ENCODE data around the gene DCDC2C. TPM values are rescaled to one million over a fixed set of nuclear protein-coding genes. Genes with fewer than 3 reads are reported as not detected.

DCDC2C gene
- polyA plus RNA-seq, 1 donor from 2014 or later: not detected

DNA sequence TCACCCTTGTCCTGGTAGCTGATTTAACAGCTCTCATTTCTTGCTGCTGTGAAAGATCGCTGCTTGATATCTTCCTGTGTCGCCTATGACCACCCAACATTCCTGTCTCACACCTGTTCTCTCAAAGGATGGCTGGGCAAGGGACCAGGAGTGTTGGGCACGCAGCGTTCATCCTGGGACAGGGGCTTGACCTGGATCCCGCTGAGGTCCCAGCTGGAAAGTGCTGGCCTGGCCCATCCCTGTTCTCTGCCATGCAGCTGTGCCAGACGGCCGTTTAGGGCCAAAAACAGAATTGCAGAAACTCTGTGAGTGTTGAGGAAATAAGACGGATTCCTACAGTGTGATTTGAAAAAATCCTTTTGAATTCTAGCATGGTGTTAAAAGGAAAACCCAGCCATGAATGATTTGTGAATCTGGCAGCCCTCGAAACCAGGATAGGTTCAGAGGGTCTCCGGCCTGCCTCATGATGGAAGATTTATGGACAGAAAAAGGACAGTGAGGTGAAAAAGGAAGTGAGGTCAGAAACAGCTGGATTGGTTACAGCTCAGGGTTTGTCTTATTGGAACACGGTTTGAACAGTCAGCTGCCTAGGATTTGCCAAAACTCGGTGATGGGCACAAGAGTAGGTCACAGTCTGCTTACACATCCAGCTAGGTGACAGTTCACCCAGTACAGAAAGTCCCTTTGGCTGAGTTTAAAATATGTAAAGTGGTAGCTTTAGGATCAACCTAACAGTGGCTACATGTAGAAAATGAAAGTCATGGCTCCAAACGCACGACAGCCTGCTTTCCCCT is 164.8 kb downstream of the DCDC2C start:
- Histone ChIP-seq H3K79me2 (replicated peaks; ENCODE audit: insufficient read depth, low read length) (no peaks in the 10 kb centered on the region), H3K4me2 (ENCODE audit: low read length) (no peak overlapping the region), H4K20me1 (ENCODE audit: insufficient read depth) (no peaks in the 10 kb centered on the region), H3K9me2 (ENCODE audit: insufficient read depth, low read length) (no peaks in the 10 kb centered on the region), H3K36me3 (ENCODE audit: insufficient read depth, low read length) (no peaks in the 10 kb centered on the region), H3F3A (ENCODE audit: insufficient read depth, low read length, poor library complexity, severe bottlenecking) (no peaks in the 10 kb centered on the region), H3K4me3 (ENCODE audit: low read length) (no peak overlapping the region), H3K27ac (ENCODE audit: low read length) (no peak overlapping the region), H3K27me3 (ENCODE audit: insufficient read depth, low read depth, low read length) (no peaks in the 10 kb centered on the region), H2AFZ (ENCODE audit: low read depth, low read length) (no peak overlapping the region), H3K9ac (ENCODE audit: low read length) (no peak overlapping the region), H3K9me3 (ENCODE audit: low read length) (no peaks in the 10 kb centered on the region)
- TF ChIP-seq, protein P1, sequence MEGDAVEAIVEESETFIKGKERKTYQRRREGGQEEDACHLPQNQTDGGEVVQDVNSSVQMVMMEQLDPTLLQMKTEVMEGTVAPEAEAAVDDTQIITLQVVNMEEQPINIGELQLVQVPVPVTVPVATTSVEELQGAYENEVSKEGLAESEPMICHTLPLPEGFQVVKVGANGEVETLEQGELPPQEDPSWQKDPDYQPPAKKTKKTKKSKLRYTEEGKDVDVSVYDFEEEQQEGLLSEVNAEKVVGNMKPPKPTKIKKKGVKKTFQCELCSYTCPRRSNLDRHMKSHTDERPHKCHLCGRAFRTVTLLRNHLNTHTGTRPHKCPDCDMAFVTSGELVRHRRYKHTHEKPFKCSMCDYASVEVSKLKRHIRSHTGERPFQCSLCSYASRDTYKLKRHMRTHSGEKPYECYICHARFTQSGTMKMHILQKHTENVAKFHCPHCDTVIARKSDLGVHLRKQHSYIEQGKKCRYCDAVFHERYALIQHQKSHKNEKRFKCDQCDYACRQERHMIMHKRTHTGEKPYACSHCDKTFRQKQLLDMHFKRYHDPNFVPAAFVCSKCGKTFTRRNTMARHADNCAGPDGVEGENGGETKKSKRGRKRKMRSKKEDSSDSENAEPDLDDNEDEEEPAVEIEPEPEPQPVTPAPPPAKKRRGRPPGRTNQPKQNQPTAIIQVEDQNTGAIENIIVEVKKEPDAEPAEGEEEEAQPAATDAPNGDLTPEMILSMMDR (IDR thresholded peaks at IDR 0.05; ENCODE audit: poor library complexity, severe bottlenecking): no peak
- TF ChIP-seq EP300 (conservative IDR thresholded peaks at IDR 0.05; ENCODE audit: poor library complexity, severe bottlenecking) (no peak), SMC3 (conservative IDR thresholded peaks at IDR 0.05; ENCODE audit: poor library complexity) (no peak)

DNA sequence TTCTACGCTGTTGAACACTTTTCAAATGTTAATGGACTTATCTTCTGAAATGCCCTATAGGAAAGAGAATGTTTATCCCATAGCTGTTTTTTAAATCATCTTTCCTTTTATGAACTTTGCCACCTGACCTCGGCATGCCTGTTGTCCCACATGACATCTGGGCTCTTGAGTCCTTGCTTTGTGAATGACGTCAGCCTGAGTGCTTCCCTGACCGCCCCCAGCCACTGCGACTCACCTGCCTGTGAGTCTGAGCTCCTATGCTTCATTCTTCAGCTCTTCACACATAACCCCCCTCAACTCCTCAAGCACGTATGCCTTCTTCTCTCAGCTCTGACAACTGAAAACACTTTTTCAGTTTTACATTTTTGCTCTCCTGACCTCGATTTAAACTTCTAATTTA is 166.8 kb downstream of the DCDC2C start:
- H3K9me3 ChIP-seq (ENCODE audit: low read length): no peaks in the 10 kb centered on the region
- no peak overlapping the region for H3K9ac ChIP-seq (ENCODE audit: low read length)
- no peaks in the 10 kb centered on the region for H3K79me2 ChIP-seq (replicated peaks; ENCODE audit: insufficient read depth, low read length)
- no peaks in the 10 kb centered on the region for H3K9me2 ChIP-seq (ENCODE audit: insufficient read depth, low read length)
- H3K27me3 ChIP-seq (ENCODE audit: insufficient read depth, low read depth, low read length): no peaks in the 10 kb centered on the region
- no peaks in the 10 kb centered on the region for H4K20me1 ChIP-seq (ENCODE audit: insufficient read depth)
- H3K27ac ChIP-seq (ENCODE audit: low read length): no peak overlapping the region
- TF ChIP-seq TAF1 (IDR thresholded peaks at IDR 0.05; ENCODE audit: low read depth): no peak
- TF ChIP-seq, protein P1 (IDR thresholded peaks at IDR 0.05; ENCODE audit: poor library complexity, severe bottlenecking): no peak
- TF ChIP-seq, protein P2, sequence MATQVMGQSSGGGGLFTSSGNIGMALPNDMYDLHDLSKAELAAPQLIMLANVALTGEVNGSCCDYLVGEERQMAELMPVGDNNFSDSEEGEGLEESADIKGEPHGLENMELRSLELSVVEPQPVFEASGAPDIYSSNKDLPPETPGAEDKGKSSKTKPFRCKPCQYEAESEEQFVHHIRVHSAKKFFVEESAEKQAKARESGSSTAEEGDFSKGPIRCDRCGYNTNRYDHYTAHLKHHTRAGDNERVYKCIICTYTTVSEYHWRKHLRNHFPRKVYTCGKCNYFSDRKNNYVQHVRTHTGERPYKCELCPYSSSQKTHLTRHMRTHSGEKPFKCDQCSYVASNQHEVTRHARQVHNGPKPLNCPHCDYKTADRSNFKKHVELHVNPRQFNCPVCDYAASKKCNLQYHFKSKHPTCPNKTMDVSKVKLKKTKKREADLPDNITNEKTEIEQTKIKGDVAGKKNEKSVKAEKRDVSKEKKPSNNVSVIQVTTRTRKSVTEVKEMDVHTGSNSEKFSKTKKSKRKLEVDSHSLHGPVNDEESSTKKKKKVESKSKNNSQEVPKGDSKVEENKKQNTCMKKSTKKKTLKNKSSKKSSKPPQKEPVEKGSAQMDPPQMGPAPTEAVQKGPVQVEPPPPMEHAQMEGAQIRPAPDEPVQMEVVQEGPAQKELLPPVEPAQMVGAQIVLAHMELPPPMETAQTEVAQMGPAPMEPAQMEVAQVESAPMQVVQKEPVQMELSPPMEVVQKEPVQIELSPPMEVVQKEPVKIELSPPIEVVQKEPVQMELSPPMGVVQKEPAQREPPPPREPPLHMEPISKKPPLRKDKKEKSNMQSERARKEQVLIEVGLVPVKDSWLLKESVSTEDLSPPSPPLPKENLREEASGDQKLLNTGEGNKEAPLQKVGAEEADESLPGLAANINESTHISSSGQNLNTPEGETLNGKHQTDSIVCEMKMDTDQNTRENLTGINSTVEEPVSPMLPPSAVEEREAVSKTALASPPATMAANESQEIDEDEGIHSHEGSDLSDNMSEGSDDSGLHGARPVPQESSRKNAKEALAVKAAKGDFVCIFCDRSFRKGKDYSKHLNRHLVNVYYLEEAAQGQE (IDR thresholded peaks at IDR 0.05; ENCODE audit: borderline replicate concordance): no peak
- no peak for TF ChIP-seq SMC3 (conservative IDR thresholded peaks at IDR 0.05; ENCODE audit: poor library complexity)
- H3K36me3 ChIP-seq (ENCODE audit: insufficient read depth, low read length): no peaks in the 10 kb centered on the region
- no peak overlapping the region for H3K4me3 ChIP-seq (ENCODE audit: low read length)
- no peak overlapping the region for H2AFZ ChIP-seq (ENCODE audit: low read depth, low read length)
- H3F3A ChIP-seq (ENCODE audit: insufficient read depth, low read length, poor library complexity, severe bottlenecking): no peaks in the 10 kb centered on the region
- H3K4me2 ChIP-seq (ENCODE audit: low read length): no peak overlapping the region
